Thoracic aorta (tissue), 2 donors: ENCODE measurements around the gene ZFAND3. TPM values are rescaled to one million over a fixed set of nuclear protein-coding genes. Genes with fewer than 3 reads are reported as not detected.

Experiments used
- ATAC-seq: fragments of 150-250 bp; one replicate; pipeline ENCODE4 v1.8.0; 2017; ENCODE audit warnings: low read depth; ENCODE audit not compliant: insufficient number of reproducible peaks, low FRiP score
- DNase-seq: peaks from one replicate; pipeline ENCODE4 v3.0.0-alpha.2; 2020; ENCODE audit warnings: low spot score
- H3K27ac ChIP-seq, 2 donors: fragments of 200-600 bp; sonication (generic); 1 replicate in 1 of 2; 2 replicates in 1 of 2; pipeline ENCODE4 v1.5.1; 2016; ENCODE audit warnings: mild to moderate bottlenecking in 2 of 2, moderate library complexity in 2 of 2
- H3K27me3 ChIP-seq: fragments of 200-600 bp; sonication (generic); replicated peaks from 2 replicates; pipeline ENCODE4 v1.6.0; 2016; ENCODE audit warnings: mild to moderate bottlenecking; ENCODE audit not compliant: insufficient read depth
- H3K36me3 ChIP-seq: fragments of 200-600 bp; sonication (generic); one replicate; pipeline ENCODE4 v1.5.1; 2016
- H3K4me1 ChIP-seq, 2 donors: fragments of 200-600 bp; sonication (generic); 1 replicate in 1 of 2; 2 replicates in 1 of 2; pipeline versions ENCODE4 v1.5.1 to v1.6.0; 2016; ENCODE audit warnings: low read depth in 2 of 2, mild to moderate bottlenecking in 1 of 2; ENCODE audit not compliant: control insufficient read depth in 1 of 2
- H3K4me3 ChIP-seq: fragments of 200-600 bp; sonication (generic); 2 replicates; pipeline ENCODE4 v1.5.1; 2016; ENCODE audit warnings: mild to moderate bottlenecking
- H3K9me3 ChIP-seq: fragments of 200-600 bp; sonication (generic); 2 replicates; pipeline ENCODE4 v1.5.1; 2016
- total RNA-seq, 2 donors: library from RNA; depleted of rRNA; stranded (reverse); fragments of >200 nt; gene quantifications; one replicate each; pipeline versions ENCODE4 v1.1.0 to v1.2.3, GENCODE V29; 2016
- TF ChIP-seq, protein P1 (sequence below): fragments of 200-600 bp; sonication (generic); IDR thresholded peaks from one replicate; pipeline ENCODE4 v1.5.1; 2019; ENCODE audit warnings: antibody characterized with exemption

ZFAND3 gene
- total RNA-seq, 2 donors from 2014 or later = 45.4 to 56.2 TPM

DNA sequence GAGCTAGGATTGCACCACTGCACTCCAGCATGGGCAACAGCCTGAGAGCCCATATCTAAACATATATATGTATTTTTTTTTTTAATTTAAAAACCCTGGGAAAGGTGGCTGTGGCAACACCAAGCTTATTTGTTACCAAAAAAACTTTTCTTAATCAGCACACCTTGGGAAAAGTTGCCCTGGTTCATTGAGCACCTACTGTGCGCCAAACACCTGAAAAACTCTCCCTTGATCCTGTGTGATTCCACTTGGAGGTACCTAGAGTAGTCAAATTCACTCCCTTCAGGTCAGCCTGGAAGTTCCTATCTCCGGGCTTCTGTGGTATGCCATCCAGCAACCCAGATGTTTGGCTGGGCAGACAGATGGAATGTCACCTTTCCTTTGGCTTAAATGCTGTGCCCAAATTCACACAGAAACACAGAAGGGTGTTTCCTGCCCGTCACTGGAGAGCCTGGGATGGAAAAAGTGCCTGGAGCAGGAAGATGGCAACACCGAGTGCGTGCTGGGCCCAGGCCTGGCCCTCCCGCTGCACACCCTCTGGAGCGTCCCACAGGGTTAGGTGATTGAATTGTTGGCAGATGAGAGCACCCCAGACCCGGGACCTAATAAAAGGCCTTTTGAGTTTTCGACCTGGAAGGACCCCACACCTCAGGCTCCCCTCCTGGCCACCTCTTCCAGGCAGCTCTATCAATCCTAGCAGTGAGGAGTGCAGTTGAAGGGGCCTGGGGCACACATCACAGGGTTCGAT is 337.5 kb downstream of the ZFAND3 start:
- no peak overlapping the region for H3K4me3 ChIP-seq
- H3K27me3 ChIP-seq = no peaks in the 10 kb centered on the region
- ATAC-seq = no peak
- peaks cover 4% of the 10 kb centered on the region for H3K36me3 ChIP-seq
- H3K27ac ChIP-seq = no peak overlapping the region
- no peak for DNase-seq
- TF ChIP-seq, protein P1, sequence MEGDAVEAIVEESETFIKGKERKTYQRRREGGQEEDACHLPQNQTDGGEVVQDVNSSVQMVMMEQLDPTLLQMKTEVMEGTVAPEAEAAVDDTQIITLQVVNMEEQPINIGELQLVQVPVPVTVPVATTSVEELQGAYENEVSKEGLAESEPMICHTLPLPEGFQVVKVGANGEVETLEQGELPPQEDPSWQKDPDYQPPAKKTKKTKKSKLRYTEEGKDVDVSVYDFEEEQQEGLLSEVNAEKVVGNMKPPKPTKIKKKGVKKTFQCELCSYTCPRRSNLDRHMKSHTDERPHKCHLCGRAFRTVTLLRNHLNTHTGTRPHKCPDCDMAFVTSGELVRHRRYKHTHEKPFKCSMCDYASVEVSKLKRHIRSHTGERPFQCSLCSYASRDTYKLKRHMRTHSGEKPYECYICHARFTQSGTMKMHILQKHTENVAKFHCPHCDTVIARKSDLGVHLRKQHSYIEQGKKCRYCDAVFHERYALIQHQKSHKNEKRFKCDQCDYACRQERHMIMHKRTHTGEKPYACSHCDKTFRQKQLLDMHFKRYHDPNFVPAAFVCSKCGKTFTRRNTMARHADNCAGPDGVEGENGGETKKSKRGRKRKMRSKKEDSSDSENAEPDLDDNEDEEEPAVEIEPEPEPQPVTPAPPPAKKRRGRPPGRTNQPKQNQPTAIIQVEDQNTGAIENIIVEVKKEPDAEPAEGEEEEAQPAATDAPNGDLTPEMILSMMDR = no peak
- no peaks in the 10 kb centered on the region for H3K4me1 ChIP-seq
- H3K9me3 ChIP-seq = no peaks in the 10 kb centered on the region

DNA sequence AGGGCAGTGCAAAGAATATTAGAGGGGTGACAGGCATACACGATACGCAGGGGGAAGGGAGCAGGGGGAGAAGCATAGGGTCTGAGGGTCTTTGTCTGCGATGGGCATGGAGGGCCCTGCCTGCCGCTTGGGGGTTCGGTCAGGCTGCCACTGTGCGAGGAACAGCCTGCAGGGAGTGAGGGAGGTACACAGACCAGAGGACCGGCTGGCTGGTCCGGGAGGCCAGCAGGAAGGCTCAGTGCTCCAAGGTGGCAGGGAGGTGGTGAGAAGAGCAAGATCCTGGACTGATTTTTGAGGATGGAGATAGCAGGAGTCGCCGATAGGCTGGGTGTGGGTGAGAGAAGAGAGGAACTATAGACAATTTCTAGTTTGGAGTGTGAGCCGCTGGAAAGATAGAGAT is 338.4 kb downstream of the ZFAND3 start:
- no peak for ATAC-seq
- Histone ChIP-seq H3K4me1 (no peaks in the 10 kb centered on the region), H3K9me3 (no peaks in the 10 kb centered on the region), H3K36me3 (no peaks in the 10 kb centered on the region), H3K27me3 (no peaks in the 10 kb centered on the region), H3K27ac (no peak overlapping the region), H3K4me3 (no peak overlapping the region)
- TF ChIP-seq, protein P1 = no peak
- no peak for DNase-seq

DNA sequence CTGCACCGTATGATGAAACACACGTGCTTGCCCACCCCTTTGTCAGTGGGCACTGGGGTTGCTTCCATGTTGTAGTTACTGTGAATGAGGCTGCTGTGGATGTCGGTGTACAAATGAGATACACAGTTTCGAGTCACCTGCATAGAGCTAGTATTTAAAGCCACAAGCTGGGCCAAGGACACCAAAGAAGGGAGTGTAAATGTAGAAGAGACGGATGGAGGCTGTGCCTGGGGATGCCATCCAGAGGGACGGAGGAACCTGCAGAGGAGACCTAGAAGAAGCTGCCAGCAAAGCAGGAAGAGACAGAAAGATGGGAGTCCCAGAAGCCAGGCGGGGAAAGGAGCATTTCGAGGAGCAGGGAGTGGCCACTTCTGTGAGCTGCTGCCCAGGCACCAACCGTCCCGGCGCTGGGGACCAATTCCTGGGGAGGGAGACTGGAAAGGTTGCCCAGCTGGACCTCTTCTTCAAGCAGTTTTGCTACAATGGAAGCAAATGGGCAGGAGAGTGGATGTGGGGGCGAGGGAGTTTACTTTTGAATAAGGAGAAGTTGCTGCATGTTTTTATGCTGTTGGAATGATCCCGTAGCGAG is 339.3 kb downstream of the ZFAND3 start:
- H3K27me3 ChIP-seq = no peaks in the 10 kb centered on the region
- no peaks in the 10 kb centered on the region for H3K9me3 ChIP-seq
- no peak overlapping the region for H3K27ac ChIP-seq
- ATAC-seq (no peak), DNase-seq (no peak)
- TF ChIP-seq, protein P1 = no peak
- no peaks in the 10 kb centered on the region for H3K36me3 ChIP-seq
- H3K4me1 ChIP-seq = no peaks in the 10 kb centered on the region
- H3K4me3 ChIP-seq = no peak overlapping the region

DNA sequence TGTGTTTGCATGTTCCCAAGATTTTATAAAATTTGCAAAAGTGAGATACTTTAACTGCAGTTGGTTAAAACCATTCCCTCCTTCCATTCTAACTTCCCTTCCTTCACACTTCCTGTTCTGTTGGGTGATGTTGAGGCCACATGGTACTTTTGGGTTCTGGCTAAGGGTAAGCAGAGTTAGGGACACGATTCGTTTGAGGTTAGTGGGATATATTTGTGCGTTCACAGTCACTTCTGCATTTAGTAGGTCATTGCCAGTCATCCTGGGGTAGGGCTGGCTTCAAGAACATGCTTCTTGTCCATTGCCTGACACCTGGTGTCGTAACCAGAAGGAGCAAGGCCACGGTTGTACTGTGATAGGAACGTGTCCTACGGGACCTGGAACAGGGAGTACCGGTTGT is 340.1 kb downstream of the ZFAND3 start:
- Histone ChIP-seq H3K9me3 (no peaks in the 10 kb centered on the region), H3K36me3 (no peaks in the 10 kb centered on the region), H3K27ac (no peak overlapping the region), H3K4me1 (no peaks in the 10 kb centered on the region), H3K4me3 (no peak overlapping the region), H3K27me3 (no peaks in the 10 kb centered on the region)
- ATAC-seq (no peak), DNase-seq (no peak)
- TF ChIP-seq, protein P1 = no peak

DNA sequence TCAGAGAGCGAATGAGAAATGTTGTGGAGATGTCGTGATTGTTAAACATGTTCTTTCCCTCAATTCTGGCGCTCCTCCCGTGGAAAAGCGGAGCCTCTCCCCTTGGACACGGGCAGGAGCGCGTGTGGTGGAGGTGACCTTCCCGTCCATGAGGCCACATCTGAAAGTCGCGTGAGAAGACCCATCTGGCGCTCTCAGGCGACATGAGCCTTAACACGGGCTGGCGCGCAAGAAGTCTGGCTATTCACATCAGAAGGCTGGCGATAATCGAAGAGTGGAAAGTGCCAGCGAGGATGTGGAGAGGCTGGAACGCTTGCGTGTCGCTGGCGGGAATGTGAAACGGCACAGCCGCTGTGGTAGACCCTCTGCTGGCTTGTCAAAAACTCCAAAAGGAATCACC is 341.3 kb downstream of the ZFAND3 start:
- H3K9me3 ChIP-seq = no peaks in the 10 kb centered on the region
- H3K27me3 ChIP-seq = no peaks in the 10 kb centered on the region
- DNase-seq = no peak
- H3K27ac ChIP-seq = no peak overlapping the region
- H3K4me1 ChIP-seq = no peaks in the 10 kb centered on the region
- no peaks in the 10 kb centered on the region for H3K36me3 ChIP-seq
- TF ChIP-seq, protein P1 = no peak
- H3K4me3 ChIP-seq = no peak overlapping the region
- no peak for ATAC-seq
